Thyroid gland (tissue), 4 donors: ENCODE results near the gene PLSCR1.

ENCODE experiments used
- POLR2A ChIP-seq, 2 donors: fragments of 450-650 bp; IDR thresholded peaks; one replicate each; pipeline ENCODE4 v1.6.1; 2017; ENCODE audit warnings: antibody characterized with exemption in 2 of 2, mild to moderate bottlenecking in 2 of 2, moderate library complexity in 1 of 2
- TF ChIP-seq, protein P1 (sequence below), 6 experiments: fragments of 200-600 bp in 3 of 6; fragments of 450-650 bp in 3 of 6; sonication (generic) in 3 of 6; IDR thresholded peaks; one replicate each; pipeline ENCODE4 v1.5.1; 2016 to 2019; ENCODE audit warnings: antibody characterized with exemption in 6 of 6, mild to moderate bottlenecking in 2 of 6, inconsistent platforms in 1 of 6, moderate library complexity in 1 of 6

DNA sequence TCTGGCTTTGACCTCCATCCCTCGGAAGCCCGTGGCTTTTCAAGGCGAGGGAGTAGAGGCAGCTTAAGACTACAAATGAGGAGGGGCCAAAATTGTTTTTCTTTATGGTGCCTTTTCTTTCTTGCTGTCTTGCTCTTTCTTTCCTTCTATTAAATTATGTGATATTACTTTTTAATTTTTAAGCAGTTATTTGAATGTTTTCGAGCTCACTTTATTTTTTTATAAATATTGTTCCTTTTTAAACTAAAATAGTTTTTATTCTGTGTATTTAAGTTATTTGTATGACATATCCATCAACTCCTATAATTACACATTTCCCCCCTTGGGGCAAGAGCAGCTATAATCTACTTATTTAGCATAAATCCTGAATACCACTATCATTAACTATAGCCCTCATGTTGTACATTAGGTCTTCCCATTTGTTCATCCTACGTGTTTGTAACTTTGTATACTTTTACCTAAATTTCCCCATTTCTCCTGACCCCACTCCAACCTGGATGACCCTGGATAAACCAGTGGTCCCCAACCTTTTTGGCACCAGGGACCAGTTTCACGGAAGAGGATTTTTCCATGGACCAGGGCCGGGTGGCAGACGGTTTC is 622 bp upstream of the PLSCR1 start:
- TF ChIP-seq POLR2A (IDR thresholded peaks at IDR 0.05) = no peak
- TF ChIP-seq, protein P1, sequence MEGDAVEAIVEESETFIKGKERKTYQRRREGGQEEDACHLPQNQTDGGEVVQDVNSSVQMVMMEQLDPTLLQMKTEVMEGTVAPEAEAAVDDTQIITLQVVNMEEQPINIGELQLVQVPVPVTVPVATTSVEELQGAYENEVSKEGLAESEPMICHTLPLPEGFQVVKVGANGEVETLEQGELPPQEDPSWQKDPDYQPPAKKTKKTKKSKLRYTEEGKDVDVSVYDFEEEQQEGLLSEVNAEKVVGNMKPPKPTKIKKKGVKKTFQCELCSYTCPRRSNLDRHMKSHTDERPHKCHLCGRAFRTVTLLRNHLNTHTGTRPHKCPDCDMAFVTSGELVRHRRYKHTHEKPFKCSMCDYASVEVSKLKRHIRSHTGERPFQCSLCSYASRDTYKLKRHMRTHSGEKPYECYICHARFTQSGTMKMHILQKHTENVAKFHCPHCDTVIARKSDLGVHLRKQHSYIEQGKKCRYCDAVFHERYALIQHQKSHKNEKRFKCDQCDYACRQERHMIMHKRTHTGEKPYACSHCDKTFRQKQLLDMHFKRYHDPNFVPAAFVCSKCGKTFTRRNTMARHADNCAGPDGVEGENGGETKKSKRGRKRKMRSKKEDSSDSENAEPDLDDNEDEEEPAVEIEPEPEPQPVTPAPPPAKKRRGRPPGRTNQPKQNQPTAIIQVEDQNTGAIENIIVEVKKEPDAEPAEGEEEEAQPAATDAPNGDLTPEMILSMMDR (IDR thresholded peaks at IDR 0.05) = no peak
